Aorta (tissue), 5 donors: Measurements from ENCODE around the gene C10orf143. TPM values are rescaled to one million over a fixed set of nuclear protein-coding genes. Genes with fewer than 3 reads are reported as not detected.

ENCODE experiments used
- ATAC-seq: fragments of 200-7000 bp; cut with Tn5 transposase; one replicate; pipeline ENCODE4 v1.9.1; 2022; ENCODE audit warnings: moderate library complexity; ENCODE audit not compliant: low FRiP score
- DNase-seq, 2 donors: peaks; one replicate each; pipeline ENCODE4 v3.0.0-alpha.2; 2020
- H3K27ac ChIP-seq, 2 donors: one replicate each; pipeline ENCODE4 v1.5.1; 2013; ENCODE audit warnings: low read length in 2 of 2, mild to moderate bottlenecking in 2 of 2, moderate library complexity in 2 of 2, control low read depth in 1 of 2, inconsistent platforms in 1 of 2, low read depth in 1 of 2
- H3K27me3 ChIP-seq, 2 donors: one replicate each; pipeline ENCODE4 v1.6.1; 2013; ENCODE audit warnings: control low read depth in 1 of 2, low read length in 1 of 2, mild to moderate bottlenecking in 1 of 2, moderate library complexity in 1 of 2; ENCODE audit not compliant: insufficient read depth in 2 of 2, control insufficient read depth in 1 of 2
- H3K36me3 ChIP-seq, 2 donors: one replicate each; pipeline ENCODE4 v1.6.1; 2013; ENCODE audit warnings: control low read depth in 1 of 2, low read length in 1 of 2, mild to moderate bottlenecking in 1 of 2; ENCODE audit not compliant: insufficient read depth in 2 of 2, control insufficient read depth in 1 of 2
- H3K4me1 ChIP-seq, 2 donors: one replicate each; pipeline ENCODE4 v1.6.1; 2013; ENCODE audit warnings: low read length in 2 of 2, control low read depth in 1 of 2, mild to moderate bottlenecking in 1 of 2, moderate library complexity in 1 of 2; ENCODE audit not compliant: insufficient read depth in 2 of 2, control insufficient read depth in 1 of 2
- H3K4me3 ChIP-seq, 2 donors: one replicate each; pipeline ENCODE4 v1.5.1; 2013; ENCODE audit warnings: low read length in 2 of 2, control low read depth in 1 of 2, mild to moderate bottlenecking in 1 of 2
- H3K9me3 ChIP-seq: one replicate; pipeline ENCODE4 v1.6.1; 2013; ENCODE audit warnings: mild to moderate bottlenecking, low read length; ENCODE audit not compliant: control insufficient read depth
- WGBS, 2 donors: extraction: QIAGEN DNeasy Blood & Tissue Kit; methylation state at CpG; one replicate each; pipeline ENCODE4 v1.1.7; 2013; 5-methylcytosine and 5-hydroxymethylcytosine counted together
- intact Hi-C, 2 donors: fragments of 100-400 bp; cut with DNase I; formaldehyde crosslinking; loops; one replicate each; pipeline versions ENCODE4 v1.14.2 to v1.15.0; 2022
- polyA plus RNA-seq, 2 donors: library from polyadenylated mRNA; stranded (reverse); fragments of 200-250 nt; gene quantifications; one replicate each; pipeline ENCODE4 v1.2.3, GENCODE V29; 2013
- total RNA-seq, 2 donors: library from RNA; stranded (reverse); fragmentation: NEBNext Ultra II Directional; extraction: Animal tissue kit (Norgen Biotek cat#: 25700); gene quantifications; one replicate each; pipeline ENCODE4 v1.2.1, GENCODE V29; 2021
- donor health status: healthy with polysubstance abuse.
- donor health status: Bipolar disorder and iron deficiency.
- donor health status: DM: no; HTN: no; CAD: no.
- donor health status: DM: no; HTN: no; CAD: no.
- donor health status: DM: yes; HTN: yes; CAD: no.

Gene C10orf143
- total and polyA plus RNA-seq, 4 donors: 1.9 to 7.5 (median 5.0) TPM

GRCh38 chr10:130021383-130021950 is 89.2 kb downstream of the C10orf143 start:
- no peaks in the 10 kb centered on the region for H3K36me3 ChIP-seq
- H3K4me1 ChIP-seq: no peaks in the 10 kb centered on the region
- H3K27me3 ChIP-seq: no peaks in the 10 kb centered on the region
- H3K9me3 ChIP-seq: no peaks in the 10 kb centered on the region
- no peak overlapping the region for H3K4me3 ChIP-seq
- H3K27ac ChIP-seq: no peak overlapping the region
- ATAC-seq (peak; percentile 57), DNase-seq (no peak)
- WGBS, 2 donors: 68 to 73% methylated on average over 12 of the region's 12 CpGs
- intact Hi-C loops: no loop called here

GRCh38 chr10:130020651-130021382 is 89.8 kb downstream of the C10orf143 start:
- Histone ChIP-seq H3K4me1 (no peaks in the 10 kb centered on the region), H3K9me3 (no peaks in the 10 kb centered on the region), H3K4me3 (no peak overlapping the region), H3K36me3 (no peaks in the 10 kb centered on the region), H3K27ac (no peak overlapping the region), H3K27me3 (no peaks in the 10 kb centered on the region)
- DNase-seq (no peak), ATAC-seq (peak; percentile 31)
- WGBS, 2 donors: 56 to 60% methylated on average over 19 of the region's 19 CpGs
- intact Hi-C loops: no loop called here

GRCh38 chr10:130018730-130019185 is 91.9 kb downstream of the C10orf143 start:
- no peaks in the 10 kb centered on the region for H3K9me3 ChIP-seq
- H3K4me1 ChIP-seq: no peaks in the 10 kb centered on the region
- WGBS, 2 donors: 86 to 88% methylated on average over 7 of the region's 7 CpGs
- no peaks in the 10 kb centered on the region for H3K27me3 ChIP-seq
- DNase-seq: no peak
- H3K36me3 ChIP-seq: no peaks in the 10 kb centered on the region
- no peak for ATAC-seq
- no peak overlapping the region for H3K27ac ChIP-seq
- no peak overlapping the region for H3K4me3 ChIP-seq
- intact Hi-C loops: no loop called here

- Histone ChIP-seq H3K9me3 (no peaks in the 10 kb centered on the region), H3K27ac (no peak overlapping the region), H3K4me1 (no peaks in the 10 kb centered on the region), H3K27me3 (no peaks in the 10 kb centered on the region), H3K4me3 (no peak overlapping the region), H3K36me3 (no peaks in the 10 kb centered on the region)
- ATAC-seq (no peak), DNase-seq (no peak)
- WGBS, 2 donors: 82 to 88% methylated on average over 5 of the region's 5 CpGs
- intact Hi-C loops: no loop called here
Measured at GRCh38 chr10:130018265-130018664, 92.4 kb downstream of the C10orf143 start.

DNA sequence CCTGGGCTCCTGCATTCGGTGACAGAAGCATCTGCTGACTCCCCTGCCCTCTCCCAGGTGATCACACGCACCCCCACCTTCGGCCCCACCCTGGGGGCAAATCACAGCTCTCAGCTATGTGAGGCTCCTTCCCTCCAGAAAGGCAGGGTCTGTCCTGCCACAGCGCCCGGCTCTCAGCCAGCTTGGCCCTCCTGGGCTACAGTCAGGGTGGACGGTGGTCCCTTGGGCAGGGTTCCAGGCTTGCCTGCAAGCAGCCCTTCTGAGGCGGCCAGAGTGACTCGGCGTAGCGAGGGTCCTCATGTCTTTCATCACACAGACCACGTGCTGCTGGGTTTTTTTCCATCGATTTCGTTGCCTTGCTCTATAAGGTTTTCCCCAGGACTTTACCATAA is 93.0 kb downstream of the C10orf143 start:
- no peak for DNase-seq
- no peak overlapping the region for H3K27ac ChIP-seq
- no peaks in the 10 kb centered on the region for H3K4me1 ChIP-seq
- H3K4me3 ChIP-seq: no peak overlapping the region
- H3K27me3 ChIP-seq: no peaks in the 10 kb centered on the region
- H3K36me3 ChIP-seq: no peaks in the 10 kb centered on the region
- WGBS, 2 donors: 75 to 84% methylated on average over 11 to 13 of the region's 13 CpGs
- intact Hi-C loops: no loop called here
- no peaks in the 10 kb centered on the region for H3K9me3 ChIP-seq
- ATAC-seq: no peak

GRCh38 chr10:130016993-130017630 is 93.5 kb downstream of the C10orf143 start:
- no peak for ATAC-seq
- no peaks in the 10 kb centered on the region for H3K36me3 ChIP-seq
- intact Hi-C loops: no loop called here
- H3K27me3 ChIP-seq: no peaks in the 10 kb centered on the region
- DNase-seq: no peak
- H3K9me3 ChIP-seq: no peaks in the 10 kb centered on the region
- no peak overlapping the region for H3K4me3 ChIP-seq
- WGBS, 2 donors: 65 to 69% methylated on average over 19 of the region's 19 CpGs
- H3K4me1 ChIP-seq: no peaks in the 10 kb centered on the region
- no peak overlapping the region for H3K27ac ChIP-seq

DNA sequence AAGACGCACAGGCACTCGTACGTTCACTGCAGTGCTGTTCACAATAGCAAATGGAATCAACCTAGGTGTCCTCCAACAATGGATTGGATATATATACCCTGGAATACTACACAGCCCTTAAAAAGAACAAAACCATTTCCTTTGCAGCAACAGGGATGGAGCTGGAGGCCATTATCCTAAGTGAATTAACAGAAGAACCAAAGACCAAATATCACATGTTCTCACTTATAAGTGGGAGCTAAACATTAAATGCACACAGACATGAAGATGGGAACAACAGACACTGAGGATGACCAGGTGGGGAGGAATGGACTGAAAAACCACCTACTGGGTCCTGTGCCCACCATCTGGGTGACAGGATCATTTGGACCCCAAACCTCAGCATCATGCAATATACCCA is 94.5 kb downstream of the C10orf143 start:
- no peaks in the 10 kb centered on the region for H3K27me3 ChIP-seq
- WGBS, 2 donors: 90 to 92% methylated on average over 3 of the region's 3 CpGs

GRCh38 chr10:130015075-130015695 is 95.4 kb downstream of the C10orf143 start:
- 77 to 82% methylated on average over 22 of the region's 22 CpGs for WGBS, 2 donors
- Histone ChIP-seq H3K36me3 (no peaks in the 10 kb centered on the region), H3K9me3 (no peaks in the 10 kb centered on the region), H3K27ac (no peak overlapping the region), H3K4me1 (no peaks in the 10 kb centered on the region), H3K4me3 (no peak overlapping the region), H3K27me3 (no peaks in the 10 kb centered on the region)
- DNase-seq (no peak), ATAC-seq (no peak)
- intact Hi-C loops: no loop called here

More for the DNA sequence above, 94.5 kb downstream of the C10orf143 start:
- DNase-seq (no peak), ATAC-seq (no peak)
- Histone ChIP-seq H3K4me1 (no peaks in the 10 kb centered on the region), H3K36me3 (no peaks in the 10 kb centered on the region), H3K27ac (no peak overlapping the region), H3K9me3 (no peaks in the 10 kb centered on the region), H3K4me3 (no peak overlapping the region)
- intact Hi-C loops: no loop called here
